A549 (cell line): ENCODE measurements around the gene PKN1. TPM values are rescaled to one million over a fixed set of nuclear protein-coding genes. Genes with fewer than 3 reads are reported as not detected.

Experiments used
- ATAC-seq, 2 experiments: fragments of 200-7000 bp in 1 of 2; fragments of >200 bp in 1 of 2; cut with Nextera tagmentation in 1 of 2; cut with Tn5 transposase in 1 of 2; 3 replicates each; pipeline versions ENCODE4 v1.8.0 to v1.9.1; 2018 to 2020; ENCODE audit warnings: mild to moderate bottlenecking in 1 of 2, moderate library complexity in 1 of 2
- CTCF ChIA-PET: fragments of 300-600 bp; sonication (Branson Sonifier 250); formaldehyde crosslinking; extraction: SDS; loops from one replicate; lab custom pipeline; 2021; ENCODE audit warnings: antibody characterized with exemption, inconsistent platforms; lab: Yijun Ruan, JAX
- POLR2A ChIA-PET: fragments of 350-600 bp; formaldehyde crosslinking; extraction: SDS; loops from one replicate; lab custom pipeline; 2021; ENCODE audit warnings: antibody characterized with exemption, inconsistent platforms; lab: Yijun Ruan, JAX
- DNase-seq, 2 experiments: peaks; one replicate each; pipeline versions ENCODE4 v3.0.0 to v3.0.0-alpha.2; 2011 to 2016; ENCODE audit warnings: low read depth in 1 of 2, low spot score in 1 of 2
- FAIRE-seq: peaks from 2 replicates; lab custom pipeline; 2011; peaks lifted over from hg19 to GRCh38; lab: Jason Lieb, UNC
- H3K27ac ChIP-seq, 2 experiments: fragments of >200 bp; sonication (Bioruptor Twin); formaldehyde crosslinking; 3 replicates each; pipeline ENCODE4 v1.5.1; 2016 to 2017
- H3K4me1 ChIP-seq: fragments of >200 bp; sonication (Bioruptor Twin); formaldehyde crosslinking; 3 replicates; pipeline ENCODE4 v1.6.1; 2016
- H3K4me2 ChIP-seq: fragments of >200 bp; sonication (Bioruptor Twin); formaldehyde crosslinking; 3 replicates; pipeline ENCODE4 v1.6.1; 2016
- H3K4me3 ChIP-seq: fragments of >200 bp; sonication (Bioruptor Twin); formaldehyde crosslinking; 3 replicates; pipeline ENCODE4 v1.5.1; 2016
- H3K9me3 ChIP-seq: fragments of >200 bp; sonication (Bioruptor Twin); formaldehyde crosslinking; 3 replicates; pipeline ENCODE4 v1.6.1; 2016
- BHLHE40 ChIP-seq: IDR thresholded peaks from 2 replicates; pipeline ENCODE4 v1.6.1; 2012; ENCODE audit warnings: low read depth, low read length, inconsistent platforms
- CHD4 ChIP-seq: fragments of 200-600 bp; sonication (generic); IDR thresholded peaks from 2 replicates; pipeline ENCODE4 v1.6.1; 2016; ENCODE audit warnings: antibody characterized with exemption, mild to moderate bottlenecking, borderline replicate concordance
- HOXB13 ChIP-seq: fragments of 250-450 bp; sonication (Bioruptor Pico); IDR thresholded peaks from 2 replicates; pipeline ENCODE4 v1.5.0; 2020; ENCODE audit warnings: low read depth, mild to moderate bottlenecking, moderate library complexity
- HOXB5 ChIP-seq: fragments of 250-450 bp; sonication (Bioruptor Pico); IDR thresholded peaks from 2 replicates; pipeline ENCODE4 v1.5.0; 2020; ENCODE audit warnings: mild to moderate bottlenecking, moderate library complexity
- KDM1A ChIP-seq: fragments of 200-600 bp; sonication (generic); IDR thresholded peaks from 2 replicates; pipeline ENCODE4 v1.6.1; 2016; ENCODE audit warnings: low read depth, mild to moderate bottlenecking
- KDM5A ChIP-seq: fragments of 200-600 bp; sonication (generic); IDR thresholded peaks from 2 replicates; pipeline ENCODE4 v1.6.1; 2016; ENCODE audit warnings: antibody characterized with exemption, mild to moderate bottlenecking
- MYC ChIP-seq: IDR thresholded peaks from 2 replicates; pipeline ENCODE4 v1.6.1; 2012; ENCODE audit warnings: mild to moderate bottlenecking, inconsistent platforms, low read length, improper control_type of control experiment, borderline replicate concordance
- NR3C1 ChIP-seq: fragments of >200 bp; sonication (Bioruptor Twin); formaldehyde crosslinking; IDR thresholded peaks from 3 replicates; pipeline ENCODE4 v1.6.1; 2017
- RAD21 ChIP-seq, 2 experiments: fragments of >200 bp in 1 of 2; sonication (Bioruptor Twin) in 1 of 2; formaldehyde crosslinking in 1 of 2; IDR thresholded peaks in 1 of 2; conservative IDR thresholded peaks in 1 of 2; 2 replicates in 1 of 2; 3 replicates in 1 of 2; pipeline ENCODE4 v1.6.1; 2012 to 2018; ENCODE audit warnings: inconsistent platforms in 1 of 2
- RFX5 ChIP-seq: fragments of 450-650 bp; IDR thresholded peaks from 2 replicates; pipeline ENCODE4 v1.7.1; 2014; ENCODE audit warnings: antibody characterized with exemption, mild to moderate bottlenecking, moderate library complexity
- ZC3H11A ChIP-seq: fragments of 450-650 bp; IDR thresholded peaks from 2 replicates; pipeline ENCODE4 v1.6.1; 2014; ENCODE audit warnings: antibody characterized with exemption, mild to moderate bottlenecking
- ZNF302 ChIP-seq: fragments of 250-450 bp; sonication (Bioruptor Pico); IDR thresholded peaks from 2 replicates; pipeline ENCODE4 v1.9.0; 2021; ENCODE audit warnings: inconsistent platforms, mild to moderate bottlenecking, moderate library complexity
- WGBS: methylation state at CpG from one replicate; pipeline ENCODE4 v1.1.6; 2017; ENCODE audit errors: missing lambda C conversion rate; 5-methylcytosine and 5-hydroxymethylcytosine counted together
- polyA plus RNA-seq, 4 experiments: library from polyadenylated mRNA; depleted of rRNA in 3 of 4; stranded (reverse); fragments of >200 nt; fragmentation: RNase III in 1 of 4; extraction: RNeasy Plus Mini Kit Qiagen cat#74134 plus additional on column Dnase treatment in 1 of 4; gene quantifications; 2 replicates in 3 of 4; 3 replicates in 1 of 4; pipeline ENCODE4 v1.2.3, GENCODE V29; 2011 to 2017
- TF ChIP-seq, protein P1 (sequence below): fragments of >200 bp; sonication (Bioruptor Twin); formaldehyde crosslinking; IDR thresholded peaks from 3 replicates; pipeline ENCODE4 v1.5.1; 2016
- TF ChIP-seq, protein P2 (sequence below): IDR thresholded peaks from 2 replicates; pipeline ENCODE4 v1.6.1; 2012
- TF ChIP-seq, protein P3 (sequence below): fragments of 150-350 bp; IDR thresholded peaks from 2 replicates; pipeline ENCODE4 v1.6.1; 2014; ENCODE audit warnings: low read depth, mild to moderate bottlenecking, low read length
- TF ChIP-seq, protein P4 (sequence below): fragments of 250-450 bp; sonication (Bioruptor Pico); IDR thresholded peaks from 2 replicates; pipeline ENCODE4 v1.5.0; 2020; ENCODE audit warnings: low read depth, mild to moderate bottlenecking, moderate library complexity
- TF ChIP-seq, protein P5 (sequence below): fragments of >200 bp; sonication (Bioruptor Twin); formaldehyde crosslinking; IDR thresholded peaks from 2 replicates; pipeline ENCODE4 v1.6.1; 2016

The PKN1 gene
- polyA plus RNA-seq, 2 of the 4 experiments (the other 2 are of a cell fraction), result 33.4 to 37.3 TPM

DNA sequence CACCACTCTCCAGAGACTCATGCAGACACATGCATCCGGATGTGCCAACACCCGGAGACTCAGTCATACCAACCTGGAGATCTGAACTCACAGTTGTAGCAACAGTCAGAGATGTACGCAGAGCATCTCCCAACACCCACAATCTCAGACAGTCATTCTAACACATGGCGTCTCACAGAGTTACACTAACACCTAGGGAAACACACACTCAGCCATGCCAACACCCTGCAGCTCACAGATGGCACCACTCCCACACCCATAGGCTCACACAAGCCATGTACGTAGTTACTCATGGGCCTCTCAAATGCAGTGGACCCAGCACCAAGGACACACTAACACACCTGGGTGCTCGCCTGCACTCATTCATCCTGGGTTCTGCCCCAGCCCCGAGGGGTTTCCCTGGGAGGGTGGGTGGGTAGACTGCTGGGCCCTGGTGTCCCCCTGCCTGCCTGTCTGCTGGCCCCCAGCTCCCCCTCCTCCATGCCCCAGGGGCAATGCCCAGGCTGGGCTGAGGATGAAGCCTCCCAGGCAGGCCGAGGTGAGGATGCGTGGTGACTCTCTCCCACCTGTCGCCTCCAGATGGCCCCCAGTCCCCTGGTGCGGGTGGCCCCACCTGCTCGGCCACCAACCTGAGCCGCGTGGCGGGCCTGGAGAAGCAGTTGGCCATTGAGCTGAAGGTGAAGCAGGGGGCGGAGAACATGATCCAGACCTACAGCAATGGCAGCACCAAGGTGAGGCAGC is 10.0 kb downstream of the PKN1 start:
- POLR2A ChIA-PET, result no interaction called here
- Histone ChIP-seq H3K4me2 (no peak overlapping the region), H3K9me3 (no peaks in the 10 kb centered on the region), H3K4me1 (no peaks in the 10 kb centered on the region), H3K4me3 (no peak overlapping the region), H3K27ac (no peak overlapping the region)
- no peak for DNase-seq
- no peak for FAIRE-seq
- ATAC-seq, result no peak
- WGBS, result 86% methylated on average over 6 of the region's 16 CpGs
- CTCF ChIA-PET, result interaction anchor here (0.9 to 2.7 kb wide), 2 partner anchors 12 to 37 kb away, joined by 3 to 7 read pairs; no protein-coding TSS in a partner anchor
- TF ChIP-seq, protein P1, sequence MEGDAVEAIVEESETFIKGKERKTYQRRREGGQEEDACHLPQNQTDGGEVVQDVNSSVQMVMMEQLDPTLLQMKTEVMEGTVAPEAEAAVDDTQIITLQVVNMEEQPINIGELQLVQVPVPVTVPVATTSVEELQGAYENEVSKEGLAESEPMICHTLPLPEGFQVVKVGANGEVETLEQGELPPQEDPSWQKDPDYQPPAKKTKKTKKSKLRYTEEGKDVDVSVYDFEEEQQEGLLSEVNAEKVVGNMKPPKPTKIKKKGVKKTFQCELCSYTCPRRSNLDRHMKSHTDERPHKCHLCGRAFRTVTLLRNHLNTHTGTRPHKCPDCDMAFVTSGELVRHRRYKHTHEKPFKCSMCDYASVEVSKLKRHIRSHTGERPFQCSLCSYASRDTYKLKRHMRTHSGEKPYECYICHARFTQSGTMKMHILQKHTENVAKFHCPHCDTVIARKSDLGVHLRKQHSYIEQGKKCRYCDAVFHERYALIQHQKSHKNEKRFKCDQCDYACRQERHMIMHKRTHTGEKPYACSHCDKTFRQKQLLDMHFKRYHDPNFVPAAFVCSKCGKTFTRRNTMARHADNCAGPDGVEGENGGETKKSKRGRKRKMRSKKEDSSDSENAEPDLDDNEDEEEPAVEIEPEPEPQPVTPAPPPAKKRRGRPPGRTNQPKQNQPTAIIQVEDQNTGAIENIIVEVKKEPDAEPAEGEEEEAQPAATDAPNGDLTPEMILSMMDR, result no peak
- TF ChIP-seq, protein P2, sequence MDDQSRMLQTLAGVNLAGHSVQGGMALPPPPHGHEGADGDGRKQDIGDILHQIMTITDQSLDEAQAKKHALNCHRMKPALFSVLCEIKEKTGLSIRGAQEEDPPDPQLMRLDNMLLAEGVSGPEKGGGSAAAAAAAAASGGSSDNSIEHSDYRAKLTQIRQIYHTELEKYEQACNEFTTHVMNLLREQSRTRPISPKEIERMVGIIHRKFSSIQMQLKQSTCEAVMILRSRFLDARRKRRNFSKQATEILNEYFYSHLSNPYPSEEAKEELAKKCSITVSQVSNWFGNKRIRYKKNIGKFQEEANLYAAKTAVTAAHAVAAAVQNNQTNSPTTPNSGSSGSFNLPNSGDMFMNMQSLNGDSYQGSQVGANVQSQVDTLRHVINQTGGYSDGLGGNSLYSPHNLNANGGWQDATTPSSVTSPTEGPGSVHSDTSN, result no peak
- TF ChIP-seq, protein P3, sequence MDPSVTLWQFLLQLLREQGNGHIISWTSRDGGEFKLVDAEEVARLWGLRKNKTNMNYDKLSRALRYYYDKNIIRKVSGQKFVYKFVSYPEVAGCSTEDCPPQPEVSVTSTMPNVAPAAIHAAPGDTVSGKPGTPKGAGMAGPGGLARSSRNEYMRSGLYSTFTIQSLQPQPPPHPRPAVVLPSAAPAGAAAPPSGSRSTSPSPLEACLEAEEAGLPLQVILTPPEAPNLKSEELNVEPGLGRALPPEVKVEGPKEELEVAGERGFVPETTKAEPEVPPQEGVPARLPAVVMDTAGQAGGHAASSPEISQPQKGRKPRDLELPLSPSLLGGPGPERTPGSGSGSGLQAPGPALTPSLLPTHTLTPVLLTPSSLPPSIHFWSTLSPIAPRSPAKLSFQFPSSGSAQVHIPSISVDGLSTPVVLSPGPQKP, result no peak
- TF ChIP-seq, all 56 proteins: peak for 0

DNA sequence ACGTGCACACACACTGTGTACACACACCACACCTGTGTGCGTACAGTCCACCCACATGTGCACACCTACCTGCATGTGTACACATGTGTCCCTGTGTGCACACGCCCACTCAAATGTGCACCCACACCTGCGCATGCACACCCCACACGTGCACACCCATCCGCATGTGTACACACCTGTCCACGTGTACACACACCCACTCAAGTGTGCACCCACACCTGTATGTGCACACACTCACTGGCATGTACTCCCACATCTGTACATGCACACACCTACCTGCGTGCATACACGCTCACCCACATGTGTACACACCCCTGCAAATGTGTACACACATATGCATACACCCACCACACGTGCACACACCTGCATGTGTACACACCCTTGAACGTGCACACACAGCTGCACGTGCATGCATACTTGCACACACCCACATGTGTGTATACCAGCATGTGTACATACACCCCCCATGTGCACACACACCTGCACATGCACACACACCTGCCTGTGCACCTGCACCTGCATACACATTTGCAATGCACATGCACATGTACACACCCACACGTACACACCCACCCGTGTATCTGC is 10.6 kb downstream of the PKN1 start:
- TF ChIP-seq ZNF302 (CRISPR knock-in tag), result no peak
- TF ChIP-seq KDM1A, result peak; percentile 79; the same call in 1 of the 2 replicates
- no peak for TF ChIP-seq HOXB13 (CRISPR knock-in tag)
- TF ChIP-seq, all 56 proteins: peak for 1

DNA sequence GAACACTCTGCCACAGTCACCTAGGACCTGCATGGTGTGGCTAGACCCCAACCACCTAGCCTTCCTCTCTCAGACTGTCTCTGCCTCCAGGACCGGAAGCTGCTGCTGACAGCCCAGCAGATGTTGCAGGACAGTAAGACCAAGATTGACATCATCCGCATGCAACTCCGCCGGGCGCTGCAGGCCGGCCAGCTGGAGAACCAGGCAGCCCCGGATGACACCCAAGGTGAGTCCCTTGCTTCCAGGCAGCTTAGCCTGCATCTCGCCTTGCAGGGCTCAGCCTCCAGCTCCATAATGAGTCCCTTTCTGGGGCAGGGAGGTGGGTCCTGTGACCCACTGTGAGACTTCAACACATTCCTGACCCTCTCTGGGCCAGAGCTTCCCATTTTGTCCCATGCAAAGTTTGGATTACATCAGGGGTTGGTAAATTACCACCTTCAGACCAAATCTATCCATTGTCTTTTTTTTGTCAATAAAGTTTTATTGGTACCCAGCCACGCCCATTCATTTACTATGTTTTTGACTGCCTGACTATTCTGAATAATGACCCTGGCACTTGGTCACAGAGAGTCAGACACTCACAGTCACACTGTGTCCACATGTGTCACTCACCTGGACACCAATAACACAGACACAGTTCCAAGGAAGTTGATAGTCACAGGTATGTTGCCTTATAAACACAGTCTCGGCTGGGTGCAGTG is 13.4 kb downstream of the PKN1 start:
- 95% methylated on average over 6 of the region's 10 CpGs for WGBS
- FAIRE-seq (no peak), DNase-seq (no peak), ATAC-seq (no peak)
- H3K4me1 ChIP-seq, result no peaks in the 10 kb centered on the region
- TF ChIP-seq RAD21 (conservative IDR thresholded peaks at IDR 0.05 in 1 of 2, IDR thresholded peaks at IDR 0.05 in 1 of 2) (no peak), CHD4 (no peak), ZC3H11A (no peak), HOXB5 (CRISPR knock-in tag) (no peak), NR3C1 (no peak), MYC (no peak), BHLHE40 (no peak), RFX5 (no peak), KDM5A (no peak)
- TF ChIP-seq, protein P3, result no peak
- TF ChIP-seq, protein P4, sequence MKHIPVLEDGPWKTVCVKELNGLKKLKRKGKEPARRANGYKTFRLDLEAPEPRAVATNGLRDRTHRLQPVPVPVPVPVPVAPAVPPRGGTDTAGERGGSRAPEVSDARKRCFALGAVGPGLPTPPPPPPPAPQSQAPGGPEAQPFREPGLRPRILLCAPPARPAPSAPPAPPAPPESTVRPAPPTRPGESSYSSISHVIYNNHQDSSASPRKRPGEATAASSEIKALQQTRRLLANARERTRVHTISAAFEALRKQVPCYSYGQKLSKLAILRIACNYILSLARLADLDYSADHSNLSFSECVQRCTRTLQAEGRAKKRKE (CRISPR knock-in tag), result no peak
- TF ChIP-seq, protein P5, sequence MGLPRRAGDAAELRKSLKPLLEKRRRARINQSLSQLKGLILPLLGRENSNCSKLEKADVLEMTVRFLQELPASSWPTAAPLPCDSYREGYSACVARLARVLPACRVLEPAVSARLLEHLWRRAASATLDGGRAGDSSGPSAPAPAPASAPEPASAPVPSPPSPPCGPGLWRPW, result no peak
- TF ChIP-seq, protein P1, result no peak
- TF ChIP-seq, protein P2, result no peak
- CTCF ChIA-PET, result interaction anchor here (1.0 to 1.2 kb wide), 4 partner anchors 14 to 98 kb away, joined by 3 to 4 read pairs (median 3); no protein-coding TSS in a partner anchor
- POLR2A ChIA-PET, result interaction anchor here (0.5 kb wide), 1 partner anchor 14 kb away, joined by 3 read pairs; no protein-coding TSS in a partner anchor
- H3K4me2 ChIP-seq, result no peak overlapping the region
- H3K27ac ChIP-seq, result no peak overlapping the region
- H3K4me3 ChIP-seq, result no peak overlapping the region
- H3K9me3 ChIP-seq, result no peaks in the 10 kb centered on the region

More for the DNA sequence above, 10.6 kb downstream of the PKN1 start:
- Histone ChIP-seq H3K4me2 (no peak overlapping the region), H3K9me3 (no peaks in the 10 kb centered on the region), H3K4me3 (no peak overlapping the region), H3K4me1 (no peaks in the 10 kb centered on the region), H3K27ac (no peak overlapping the region)
- ATAC-seq (no peak), DNase-seq (no peak), FAIRE-seq (no peak)
- ChIA-PET CTCF (interaction anchor here (2.7 kb wide), 1 partner anchor 36 kb away, joined by 7 read pairs; no protein-coding TSS in a partner anchor), POLR2A (no interaction called here)
- WGBS, result 96% methylated on average over 10 of the region's 14 CpGs
